Measurements from ENCODE around the gene TBC1D28.
"Not testable (repeated sequence)": the region's sequence is repeated elsewhere in the genome, so short reads cannot be mapped to it uniquely, and the experiment has no call there.

- TF ChIP-seq POLR2AphosphoS5, POLR2A (IDR thresholded peaks at IDR 0.05): not testable (repeated sequence)
- TF ChIP-seq, protein P1, sequence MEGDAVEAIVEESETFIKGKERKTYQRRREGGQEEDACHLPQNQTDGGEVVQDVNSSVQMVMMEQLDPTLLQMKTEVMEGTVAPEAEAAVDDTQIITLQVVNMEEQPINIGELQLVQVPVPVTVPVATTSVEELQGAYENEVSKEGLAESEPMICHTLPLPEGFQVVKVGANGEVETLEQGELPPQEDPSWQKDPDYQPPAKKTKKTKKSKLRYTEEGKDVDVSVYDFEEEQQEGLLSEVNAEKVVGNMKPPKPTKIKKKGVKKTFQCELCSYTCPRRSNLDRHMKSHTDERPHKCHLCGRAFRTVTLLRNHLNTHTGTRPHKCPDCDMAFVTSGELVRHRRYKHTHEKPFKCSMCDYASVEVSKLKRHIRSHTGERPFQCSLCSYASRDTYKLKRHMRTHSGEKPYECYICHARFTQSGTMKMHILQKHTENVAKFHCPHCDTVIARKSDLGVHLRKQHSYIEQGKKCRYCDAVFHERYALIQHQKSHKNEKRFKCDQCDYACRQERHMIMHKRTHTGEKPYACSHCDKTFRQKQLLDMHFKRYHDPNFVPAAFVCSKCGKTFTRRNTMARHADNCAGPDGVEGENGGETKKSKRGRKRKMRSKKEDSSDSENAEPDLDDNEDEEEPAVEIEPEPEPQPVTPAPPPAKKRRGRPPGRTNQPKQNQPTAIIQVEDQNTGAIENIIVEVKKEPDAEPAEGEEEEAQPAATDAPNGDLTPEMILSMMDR (IDR thresholded peaks at IDR 0.05 in 8 of 11, conservative IDR thresholded peaks at IDR 0.05 in 3 of 11): not testable (repeated sequence)
These were observed 9.5 kb downstream of the TBC1D28 start for GRCh38 chr17:18634550-18635263.

All from spleen (tissue), 7 donors.